ENCODE results near the gene KRTAP25-1.

KRTAP25-1 gene

GRCh38 chr21:30257773-30258172 is 31.5 kb downstream of the KRTAP25-1 start:
- in situ Hi-C loops (cut with HindIII; ENCODE audit: low sequenced_read_pairs): no loop called here
- no peak overlapping the region for H3K4me3 ChIP-seq (ENCODE audit: low read depth, low read length)
- peak; percentile 1 for DNase-seq (ENCODE audit: low read depth, low spot score)
- TF ChIP-seq CTCF (IDR thresholded peaks at IDR 0.05; ENCODE audit: low read depth, low read length): no peak

DNA sequence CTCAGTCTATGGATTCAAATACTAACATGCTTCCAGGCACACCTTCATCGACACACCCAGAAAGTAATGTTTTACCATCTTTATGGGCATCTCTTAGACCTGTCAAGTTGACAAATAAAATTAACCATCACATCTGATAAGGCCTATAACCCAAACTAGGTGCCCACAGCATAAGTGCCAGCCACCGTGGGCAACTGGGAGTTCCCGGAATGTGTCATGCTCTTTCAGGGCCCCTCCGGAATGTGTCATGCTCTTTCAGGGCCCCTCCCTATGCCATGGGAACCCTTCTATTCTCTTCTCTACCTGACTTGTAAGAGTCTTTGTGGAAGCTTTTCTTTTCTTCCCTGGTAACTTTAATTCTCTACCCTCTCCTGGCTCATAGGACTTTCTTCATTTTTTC is 33.2 kb downstream of the KRTAP25-1 start:
- H3K4me3 ChIP-seq (ENCODE audit: low read depth, low read length): no peak overlapping the region
- TF ChIP-seq CTCF (IDR thresholded peaks at IDR 0.05; ENCODE audit: low read depth, low read length): no peak
- in situ Hi-C loops (cut with HindIII; ENCODE audit: low sequenced_read_pairs): no loop called here
- no peak for DNase-seq (ENCODE audit: low read depth, low spot score)

- no peak for DNase-seq (ENCODE audit: low read depth, low spot score)
- in situ Hi-C loops (cut with HindIII; ENCODE audit: low sequenced_read_pairs): no loop called here
Measured at GRCh38 chr21:30255679-30256078, 33.6 kb downstream of the KRTAP25-1 start.

DNA sequence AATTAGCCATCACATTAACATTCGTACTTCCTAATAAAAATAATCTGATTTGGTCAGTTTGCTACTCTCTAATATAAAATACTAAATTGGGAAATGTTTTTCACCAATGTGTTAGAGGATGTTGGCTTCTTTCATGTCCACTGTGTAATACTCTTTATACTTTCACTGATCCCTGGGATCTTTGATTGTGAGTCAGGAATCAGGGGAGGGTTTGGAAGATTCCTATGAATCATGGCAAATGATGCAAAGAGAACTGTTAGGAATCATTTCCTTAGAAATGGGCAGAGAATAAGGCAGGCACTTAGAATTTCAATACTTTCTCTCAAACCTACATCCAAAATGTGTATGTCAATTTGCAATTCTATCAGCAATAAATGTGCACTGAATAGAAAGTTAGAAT is 37.5 kb downstream of the KRTAP25-1 start:
- DNase-seq (ENCODE audit: low read depth, low spot score): no peak
- H3K4me3 ChIP-seq (ENCODE audit: low read depth, low read length): no peak overlapping the region
- in situ Hi-C loops (cut with HindIII; ENCODE audit: low sequenced_read_pairs): no loop called here
- TF ChIP-seq CTCF (IDR thresholded peaks at IDR 0.05; ENCODE audit: low read depth, low read length): no peak

More at GRCh38 chr21:30255679-30256078, 33.6 kb downstream of the KRTAP25-1 start:
- TF ChIP-seq CTCF (IDR thresholded peaks at IDR 0.05; ENCODE audit: low read depth, low read length): no peak
- H3K4me3 ChIP-seq (ENCODE audit: low read depth, low read length): no peak overlapping the region

- TF ChIP-seq CTCF (IDR thresholded peaks at IDR 0.05; ENCODE audit: low read depth, low read length): no peak
- DNase-seq (ENCODE audit: low read depth, low spot score): no peak
- in situ Hi-C loops (cut with HindIII; ENCODE audit: low sequenced_read_pairs): no loop called here
- no peak overlapping the region for H3K4me3 ChIP-seq (ENCODE audit: low read depth, low read length)
Measured at GRCh38 chr21:30249936-30250335, 39.4 kb downstream of the KRTAP25-1 start.

DNA sequence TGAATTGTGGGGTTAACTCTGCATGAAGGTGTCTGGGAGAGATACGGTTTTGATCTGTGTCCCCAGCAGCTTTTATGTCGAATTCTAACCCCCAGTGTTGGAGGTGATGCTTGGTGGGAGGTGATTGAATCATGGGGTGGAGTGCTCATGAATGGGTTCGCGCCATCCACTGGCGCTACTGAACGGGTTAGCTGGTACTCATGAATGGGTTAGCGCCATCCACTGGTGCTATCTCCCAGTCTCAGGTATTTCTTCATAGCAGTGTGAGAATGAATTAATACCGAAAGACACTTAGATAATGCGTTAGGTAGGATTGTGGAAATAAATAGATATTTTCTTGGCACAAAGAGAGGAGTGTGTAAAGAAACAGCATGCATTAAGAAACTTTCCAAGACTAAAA is 40.5 kb downstream of the KRTAP25-1 start:
- in situ Hi-C loops (cut with HindIII; ENCODE audit: low sequenced_read_pairs): no loop called here

More for the DNA sequence above, 40.5 kb downstream of the KRTAP25-1 start:
- TF ChIP-seq CTCF (IDR thresholded peaks at IDR 0.05; ENCODE audit: low read depth, low read length): no peak
- no peak for DNase-seq (ENCODE audit: low read depth, low spot score)
- H3K4me3 ChIP-seq (ENCODE audit: low read depth, low read length): no peak overlapping the region

Data from astrocyte of the spinal cord (primary cell).